Erythroblast (primary cell): ENCODE data around the gene MINPP1.
"Not testable (repeated sequence)": the region's sequence is repeated elsewhere in the genome, so short reads cannot be mapped to it uniquely, and the experiment has no call there.

ENCODE experiments used
- DNase-seq, 2 experiments: peaks; one replicate each; lab custom pipeline; 2025; lab: John Stamatoyannopoulos, UW
- GATA1 ChIP-seq: IDR thresholded peaks from 2 replicates; pipeline ENCODE4 v1.6.1; 2011; ENCODE audit warnings: low read depth, mild to moderate bottlenecking, control low read depth, low read length, moderate library complexity
- POLR2A ChIP-seq: IDR thresholded peaks from 2 replicates; pipeline ENCODE4 v1.6.1; 2011; ENCODE audit warnings: mild to moderate bottlenecking, low read length

Gene MINPP1

DNA sequence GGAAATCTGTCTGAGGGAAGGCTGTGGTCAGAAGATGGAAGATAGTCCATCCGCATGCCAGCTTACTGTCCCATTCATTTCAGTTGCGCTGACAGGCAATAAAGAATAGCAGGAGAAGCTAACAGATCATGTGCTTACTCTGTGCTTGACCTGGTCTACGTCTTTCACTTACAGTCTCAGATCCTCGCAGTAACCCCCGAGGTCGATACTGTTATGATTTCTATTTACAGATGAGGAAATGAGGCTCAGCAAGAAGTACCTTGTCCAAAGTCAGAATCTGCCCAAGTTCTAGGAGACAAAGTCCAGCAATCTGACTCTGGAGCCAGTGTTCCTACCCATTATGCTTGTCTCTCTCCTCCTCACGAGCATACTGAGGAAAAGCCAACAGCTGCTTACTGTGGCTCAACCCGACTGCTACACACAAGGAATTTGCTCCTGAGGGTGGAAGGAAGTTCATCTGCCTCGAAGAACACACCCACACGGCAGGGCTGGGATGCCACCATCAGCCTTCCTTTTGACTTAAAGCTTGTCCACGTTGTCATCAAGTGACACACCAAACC is 74.2 kb downstream of the MINPP1 start:
- no peak for TF ChIP-seq POLR2A
- DNase-seq = no peak

DNA sequence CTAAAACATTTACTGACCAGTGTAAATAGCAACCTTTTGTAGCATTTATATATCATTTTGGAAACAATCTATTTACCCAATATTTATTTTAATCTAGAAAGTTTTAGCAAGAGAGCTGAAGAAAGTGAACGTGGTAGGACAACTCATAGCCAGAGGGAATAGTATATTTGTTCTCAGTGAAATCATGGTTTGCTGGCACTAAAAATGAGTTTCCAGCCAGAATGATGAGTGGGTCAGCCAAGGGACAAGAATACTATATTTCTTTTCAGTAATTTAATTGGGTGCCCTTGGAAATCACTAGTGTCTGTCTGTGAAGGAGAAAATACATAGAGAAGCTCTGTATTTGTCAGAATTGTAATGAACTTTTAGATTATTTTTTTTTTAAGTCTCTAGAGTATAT is 74.9 kb downstream of the MINPP1 start:
- DNase-seq = no peak
- TF ChIP-seq POLR2A (no peak), GATA1 (no peak)

GRCh38 chr10:87580016-87580415 is 75.3 kb downstream of the MINPP1 start:
- TF ChIP-seq POLR2A (no peak), GATA1 (no peak)
- no peak for DNase-seq

- no peak for TF ChIP-seq POLR2A
- peak in 1 of 2 experiments; percentile 15 for DNase-seq
Observed at GRCh38 chr10:87585565-87586514, 81.1 kb downstream of the MINPP1 start.

DNA sequence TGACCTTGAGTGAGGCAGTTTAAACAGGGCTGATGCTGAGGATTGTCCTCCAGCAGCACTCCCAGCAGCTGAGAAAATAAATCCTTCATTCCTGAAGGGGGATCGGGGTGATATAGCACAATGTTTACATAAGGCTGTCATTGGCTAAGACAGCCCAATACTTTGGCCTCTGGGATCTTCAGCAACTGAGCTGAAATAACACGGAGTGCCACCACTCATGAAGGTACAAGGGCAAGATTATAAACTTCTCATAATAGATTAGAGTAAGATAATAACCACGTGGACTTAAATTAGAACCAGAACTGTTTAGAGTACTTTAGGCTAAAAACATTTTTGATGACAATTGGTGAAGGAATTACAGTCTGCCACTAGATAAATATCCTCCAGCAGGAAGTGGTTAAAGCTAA is 85.0 kb downstream of the MINPP1 start:
- TF ChIP-seq GATA1 = no peak
- TF ChIP-seq POLR2A = no peak
- no peak for DNase-seq

- TF ChIP-seq POLR2A (no peak), GATA1 (no peak)
- DNase-seq = no peak
Observed at GRCh38 chr10:87590705-87591588, 86.3 kb downstream of the MINPP1 start.

DNA sequence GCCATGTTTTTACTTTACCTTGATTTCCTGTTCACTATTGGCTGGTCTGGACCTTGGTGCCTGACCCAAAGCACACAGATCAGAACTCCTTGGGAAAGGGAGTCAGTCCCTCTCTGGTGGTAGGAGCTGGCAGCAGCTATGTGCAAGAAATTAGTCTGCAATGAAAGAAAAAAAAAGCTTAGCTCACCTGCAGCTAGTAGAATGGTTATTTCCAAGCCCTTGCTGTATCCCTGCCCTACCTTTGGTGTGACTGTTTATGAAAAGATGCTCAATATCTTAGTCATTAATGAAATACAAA is 86.8 kb downstream of the MINPP1 start:
- TF ChIP-seq GATA1 (no peak), POLR2A (no peak)
- no peak for DNase-seq

GRCh38 chr10:87592920-87593319 is 88.2 kb downstream of the MINPP1 start:
- DNase-seq = not testable (repeated sequence)

DNA sequence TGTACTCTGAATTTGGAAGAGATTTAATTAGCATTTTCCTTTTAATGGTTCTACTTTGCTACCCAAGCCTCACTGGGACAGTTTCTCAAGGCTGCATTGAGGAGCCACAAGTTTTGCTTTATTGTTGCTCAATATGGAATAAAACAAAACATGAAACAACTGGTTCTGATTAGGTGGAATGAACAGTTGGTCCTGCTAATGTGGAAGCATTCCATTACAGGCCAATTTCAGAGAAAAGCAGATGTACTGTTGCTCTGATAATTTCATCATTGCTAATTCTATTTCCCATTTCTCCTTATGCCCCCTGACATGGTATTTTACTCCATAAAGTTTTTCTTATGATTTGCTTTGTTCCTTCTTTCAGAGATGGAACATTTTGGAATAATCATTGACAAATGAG is 89.0 kb downstream of the MINPP1 start:
- DNase-seq = no peak
- no peak for TF ChIP-seq GATA1
- TF ChIP-seq POLR2A = no peak

DNA sequence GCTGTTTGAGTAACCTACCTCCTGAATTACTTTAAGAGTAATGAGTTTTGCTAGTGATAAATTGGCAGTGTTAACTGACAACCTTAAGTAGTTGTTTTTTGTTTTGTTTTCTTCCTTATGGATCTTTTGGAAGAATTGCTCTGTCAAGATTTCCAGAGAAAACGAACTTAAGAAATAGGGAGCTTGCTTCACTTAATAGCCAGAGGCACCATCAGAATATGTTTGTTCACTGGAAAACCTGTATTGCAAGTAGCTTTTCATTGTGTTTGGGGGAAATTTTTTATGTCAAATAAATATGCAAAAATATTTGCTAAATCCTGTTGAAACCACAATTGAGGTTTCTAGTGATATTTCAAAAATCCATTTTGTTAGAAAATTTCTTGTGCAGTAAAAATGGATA is 89.5 kb downstream of the MINPP1 start:
- TF ChIP-seq GATA1 (no peak), POLR2A (no peak)
- no peak for DNase-seq

DNA sequence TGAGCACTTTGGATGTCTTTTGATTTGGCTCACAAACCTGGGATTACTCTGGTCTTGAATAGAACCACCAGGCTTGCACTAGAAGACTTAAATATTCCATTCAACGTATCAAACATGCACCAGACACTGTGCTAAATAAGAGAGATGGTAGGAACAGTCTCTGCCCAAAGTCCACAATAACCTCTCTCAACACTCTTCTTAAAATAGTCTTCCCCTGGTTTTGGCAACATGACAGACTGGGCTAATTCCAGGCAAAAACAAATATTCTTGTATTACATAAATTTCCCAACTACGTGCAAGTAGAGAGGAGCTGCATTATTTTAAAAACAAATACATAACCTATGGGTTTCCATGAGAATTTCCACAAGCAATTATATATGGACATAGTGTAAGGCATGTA is 90.2 kb downstream of the MINPP1 start:
- no peak for DNase-seq
- TF ChIP-seq GATA1 = no peak
- no peak for TF ChIP-seq POLR2A

GRCh38 chr10:87596351-87596750 is 91.7 kb downstream of the MINPP1 start:
- TF ChIP-seq POLR2A (no peak), GATA1 (no peak)
- no peak for DNase-seq

- DNase-seq = no peak
- TF ChIP-seq GATA1 = no peak
- TF ChIP-seq POLR2A = no peak
Observed at GRCh38 chr10:87598700-87599099, 94.0 kb downstream of the MINPP1 start.

- TF ChIP-seq GATA1 = no peak
- no peak for TF ChIP-seq POLR2A
- no peak for DNase-seq
Observed at GRCh38 chr10:87600581-87600980, 95.9 kb downstream of the MINPP1 start.
